HG02571 (cell line): ENCODE data around the gene COPE.

ENCODE experiments used
- ATAC-seq: cut with Tn5 transposase; IDR thresholded peaks from one replicate; pipeline ENCODE4 v1.9.1; 2021; ENCODE audit warnings: mild to moderate bottlenecking, moderate library complexity; ENCODE audit not compliant: unreplicated experiment

The COPE gene

GRCh38 chr19:18853755-18854427, 65.3 kb downstream of the COPE start:
- no peak for ATAC-seq

GRCh38 chr19:18852648-18853047, 66.5 kb downstream of the COPE start:
- no peak for ATAC-seq

GRCh38 chr19:18851673-18852325, 67.4 kb downstream of the COPE start:
- ATAC-seq = no peak

GRCh38 chr19:18850471-18851375, 68.5 kb downstream of the COPE start:
- ATAC-seq = no peak

GRCh38 chr19:18849838-18850400, 69.3 kb downstream of the COPE start:
- ATAC-seq = no peak
